ENCODE measurements around the gene SLC2A1. TPM values are rescaled to one million over a fixed set of nuclear protein-coding genes. Genes with fewer than 3 reads are reported as not detected.

The SLC2A1 gene
- total and polyA plus RNA-seq, 2 of the 13 experiments (the other 11 are each of a cell fraction or from before 2014, with no cell fraction given) = 125 to 423 TPM

DNA sequence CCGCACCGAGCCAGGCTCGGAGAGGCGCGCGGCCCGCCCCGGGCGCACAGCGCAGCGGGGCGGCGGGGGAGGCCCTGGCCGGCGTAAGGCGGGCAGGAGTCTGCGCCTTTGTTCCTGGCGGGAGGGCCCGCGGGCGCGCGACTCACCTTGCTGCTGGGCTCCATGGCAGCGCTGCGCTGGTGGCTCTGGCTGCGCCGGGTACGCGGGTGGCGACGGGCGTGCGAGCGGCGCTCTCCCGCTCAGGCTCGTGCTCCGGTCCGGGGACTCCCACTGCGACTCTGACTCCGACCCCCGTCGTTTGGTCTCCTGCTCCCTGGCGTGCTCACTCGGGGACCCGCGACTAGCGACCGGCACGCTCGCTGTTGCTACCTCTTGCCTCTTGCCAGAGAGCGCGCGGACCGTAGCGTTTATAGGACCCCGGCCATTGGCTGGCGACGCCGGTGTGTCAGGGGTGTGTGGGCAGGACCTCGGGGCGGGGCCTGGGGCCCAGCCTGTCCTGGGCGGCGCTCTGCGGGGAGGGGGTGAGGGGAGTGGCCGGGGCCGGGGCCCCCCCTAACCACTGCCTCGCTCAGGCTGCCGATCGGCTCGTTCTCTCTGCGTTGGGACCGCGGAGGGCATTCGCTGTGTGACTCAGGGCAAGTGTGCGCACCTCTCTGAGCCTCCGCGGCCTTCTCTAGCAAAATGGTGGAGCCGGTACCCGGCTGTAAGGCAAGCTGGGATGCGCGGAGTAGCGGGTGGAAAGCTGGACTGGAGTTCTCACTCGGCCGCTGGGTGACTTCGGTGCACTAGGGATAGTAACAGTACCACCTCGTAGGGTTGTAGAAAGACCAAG lies at the start of gene SLC2A1 (continued):
- TF ChIP-seq, protein P1, sequence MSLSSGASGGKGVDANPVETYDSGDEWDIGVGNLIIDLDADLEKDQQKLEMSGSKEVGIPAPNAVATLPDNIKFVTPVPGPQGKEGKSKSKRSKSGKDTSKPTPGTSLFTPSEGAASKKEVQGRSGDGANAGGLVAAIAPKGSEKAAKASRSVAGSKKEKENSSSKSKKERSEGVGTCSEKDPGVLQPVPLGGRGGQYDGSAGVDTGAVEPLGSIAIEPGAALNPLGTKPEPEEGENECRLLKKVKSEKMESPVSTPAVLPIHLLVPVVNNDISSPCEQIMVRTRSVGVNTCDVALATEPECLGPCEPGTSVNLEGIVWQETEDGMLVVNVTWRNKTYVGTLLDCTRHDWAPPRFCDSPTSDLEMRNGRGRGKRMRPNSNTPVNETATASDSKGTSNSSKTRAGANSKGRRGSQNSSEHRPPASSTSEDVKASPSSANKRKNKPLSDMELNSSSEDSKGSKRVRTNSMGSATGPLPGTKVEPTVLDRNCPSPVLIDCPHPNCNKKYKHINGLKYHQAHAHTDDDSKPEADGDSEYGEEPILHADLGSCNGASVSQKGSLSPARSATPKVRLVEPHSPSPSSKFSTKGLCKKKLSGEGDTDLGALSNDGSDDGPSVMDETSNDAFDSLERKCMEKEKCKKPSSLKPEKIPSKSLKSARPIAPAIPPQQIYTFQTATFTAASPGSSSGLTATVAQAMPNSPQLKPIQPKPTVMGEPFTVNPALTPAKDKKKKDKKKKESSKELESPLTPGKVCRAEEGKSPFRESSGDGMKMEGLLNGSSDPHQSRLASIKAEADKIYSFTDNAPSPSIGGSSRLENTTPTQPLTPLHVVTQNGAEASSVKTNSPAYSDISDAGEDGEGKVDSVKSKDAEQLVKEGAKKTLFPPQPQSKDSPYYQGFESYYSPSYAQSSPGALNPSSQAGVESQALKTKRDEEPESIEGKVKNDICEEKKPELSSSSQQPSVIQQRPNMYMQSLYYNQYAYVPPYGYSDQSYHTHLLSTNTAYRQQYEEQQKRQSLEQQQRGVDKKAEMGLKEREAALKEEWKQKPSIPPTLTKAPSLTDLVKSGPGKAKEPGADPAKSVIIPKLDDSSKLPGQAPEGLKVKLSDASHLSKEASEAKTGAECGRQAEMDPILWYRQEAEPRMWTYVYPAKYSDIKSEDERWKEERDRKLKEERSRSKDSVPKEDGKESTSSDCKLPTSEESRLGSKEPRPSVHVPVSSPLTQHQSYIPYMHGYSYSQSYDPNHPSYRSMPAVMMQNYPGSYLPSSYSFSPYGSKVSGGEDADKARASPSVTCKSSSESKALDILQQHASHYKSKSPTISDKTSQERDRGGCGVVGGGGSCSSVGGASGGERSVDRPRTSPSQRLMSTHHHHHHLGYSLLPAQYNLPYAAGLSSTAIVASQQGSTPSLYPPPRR (CRISPR knock-in tag; IDR thresholded peaks at IDR 0.05; ENCODE audit: borderline replicate concordance) = peak; percentile 66; the same call in 1 of the 2 replicates
- TF ChIP-seq POGZ (CRISPR knock-in tag; IDR thresholded peaks at IDR 0.05) (no peak), ZFX (CRISPR knock-in tag; IDR thresholded peaks at IDR 0.05; ENCODE audit: low read depth) (peak; percentile 33; the same call in 1 of the 2 replicates), MEIS1 (CRISPR knock-in tag; IDR thresholded peaks at IDR 0.05; ENCODE audit: borderline replicate concordance) (no peak; the same call in 1 of the 2 replicates), SETDB1 (CRISPR knock-in tag; IDR thresholded peaks at IDR 0.05; ENCODE audit: borderline replicate concordance) (no peak), KDM1A (CRISPR knock-in tag; IDR thresholded peaks at IDR 0.05) (peak; percentile 92), SP4 (CRISPR knock-in tag; IDR thresholded peaks at IDR 0.05) (peak; percentile 77), IRF2 (CRISPR knock-in tag; IDR thresholded peaks at IDR 0.05) (peak; percentile 50; the same call in 1 of the 2 replicates), SRSF1 (optimal IDR thresholded peaks at IDR 0.05; ENCODE audit: low read depth, low read length) (peak; percentile 64), NFYC (CRISPR knock-in tag; IDR thresholded peaks at IDR 0.05) (peak; percentile 77), ZBTB38 (CRISPR knock-in tag; IDR thresholded peaks at IDR 0.05) (peak; percentile 48; the same call in 1 of the 2 replicates), RNF2 (conservative IDR thresholded peaks at IDR 0.05; ENCODE audit: low read depth) (no peak), ZNF776 (CRISPR knock-in tag; IDR thresholded peaks at IDR 0.05) (0 out of 2 replicates have a peak, but pooled peaks have one; percentile 20), ZNF619 (CRISPR knock-in tag; IDR thresholded peaks at IDR 0.05) (peak; percentile 30; the same call in 1 of the 2 replicates), ZMYM2 (CRISPR knock-in tag; IDR thresholded peaks at IDR 0.05) (no peak)
- TF ChIP-seq, protein P2, sequence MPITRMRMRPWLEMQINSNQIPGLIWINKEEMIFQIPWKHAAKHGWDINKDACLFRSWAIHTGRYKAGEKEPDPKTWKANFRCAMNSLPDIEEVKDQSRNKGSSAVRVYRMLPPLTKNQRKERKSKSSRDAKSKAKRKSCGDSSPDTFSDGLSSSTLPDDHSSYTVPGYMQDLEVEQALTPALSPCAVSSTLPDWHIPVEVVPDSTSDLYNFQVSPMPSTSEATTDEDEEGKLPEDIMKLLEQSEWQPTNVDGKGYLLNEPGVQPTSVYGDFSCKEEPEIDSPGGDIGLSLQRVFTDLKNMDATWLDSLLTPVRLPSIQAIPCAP (CRISPR knock-in tag; IDR thresholded peaks at IDR 0.05; ENCODE audit: low read depth) = 0 out of 2 replicates have a peak, but pooled peaks have one; percentile 52
- TF ChIP-seq, protein P3, sequence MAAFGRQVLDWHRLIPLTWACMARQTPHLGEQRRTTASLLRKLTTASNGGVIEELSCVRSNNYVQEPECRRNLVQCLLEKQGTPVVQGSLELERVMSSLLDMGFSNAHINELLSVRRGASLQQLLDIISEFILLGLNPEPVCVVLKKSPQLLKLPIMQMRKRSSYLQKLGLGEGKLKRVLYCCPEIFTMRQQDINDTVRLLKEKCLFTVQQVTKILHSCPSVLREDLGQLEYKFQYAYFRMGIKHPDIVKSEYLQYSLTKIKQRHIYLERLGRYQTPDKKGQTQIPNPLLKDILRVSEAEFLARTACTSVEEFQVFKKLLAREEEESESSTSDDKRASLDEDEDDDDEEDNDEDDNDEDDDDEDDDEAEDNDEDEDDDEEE (CRISPR knock-in tag; IDR thresholded peaks at IDR 0.05) = peak; percentile 70; the same call in 1 of the 2 replicates
